SIG-M5 treated with dmso at 0.1 percent for 504 hours (cell line): ENCODE data around the gene HECW1.
A peak's percentile ranks its signal among the peaks of the same experiment; 100 is the strongest.

ENCODE experiments used
- DNase-seq: peaks from one replicate; lab custom pipeline; 2025; ENCODE audit not compliant: unreplicated experiment; lab: John Stamatoyannopoulos, UW

HECW1 gene

GRCh38 chr7:43528576-43529354 is 416.3 kb downstream of the HECW1 start:
- no peak for DNase-seq

GRCh38 chr7:43530553-43531410 is 418.3 kb downstream of the HECW1 start:
- DNase-seq = no peak

- no peak for DNase-seq
These were observed 419.3 kb downstream of the HECW1 start for GRCh38 chr7:43531700-43532099.

GRCh38 chr7:43533801-43534479 is 421.5 kb downstream of the HECW1 start:
- no peak for DNase-seq

GRCh38 chr7:43535031-43535451 is 422.6 kb downstream of the HECW1 start:
- DNase-seq = no peak

GRCh38 chr7:43535810-43536585 is 423.6 kb downstream of the HECW1 start:
- DNase-seq = no peak

- no peak for DNase-seq
These were observed 424.3 kb downstream of the HECW1 start for GRCh38 chr7:43536773-43537172.

GRCh38 chr7:43537765-43538403 is 425.4 kb downstream of the HECW1 start:
- DNase-seq = no peak

GRCh38 chr7:43538404-43538771 is 425.9 kb downstream of the HECW1 start:
- no peak for DNase-seq

GRCh38 chr7:43540471-43540870 is 428.0 kb downstream of the HECW1 start:
- DNase-seq = no peak

- no peak for DNase-seq
These were observed 430.3 kb downstream of the HECW1 start for GRCh38 chr7:43542716-43543115.

- DNase-seq = no peak
These were observed 433.8 kb downstream of the HECW1 start for GRCh38 chr7:43546231-43546630.

- DNase-seq = no peak
These were observed 438.0 kb downstream of the HECW1 start for GRCh38 chr7:43550427-43550826.

GRCh38 chr7:43552122-43552521 is 439.7 kb downstream of the HECW1 start:
- DNase-seq = no peak

GRCh38 chr7:43553999-43554398 is 441.6 kb downstream of the HECW1 start:
- DNase-seq = peak; percentile 37

- DNase-seq = no peak
These were observed 442.0 kb downstream of the HECW1 start for GRCh38 chr7:43554423-43554822.

- DNase-seq = no peak
These were observed 445.5 kb downstream of the HECW1 start for GRCh38 chr7:43557831-43558495.

- DNase-seq = no peak
These were observed 446.9 kb downstream of the HECW1 start for GRCh38 chr7:43559171-43559945.

GRCh38 chr7:43559946-43560335 is 447.5 kb downstream of the HECW1 start:
- DNase-seq = no peak
